GM04504 (cell line): ENCODE data around the gene WLS.
"Not testable (repeated sequence)": the region's sequence is repeated elsewhere in the genome, so short reads cannot be mapped to it uniquely, and the experiment has no call there.

Experiments
- DNase-seq: peaks from one replicate; pipeline ENCODE4 v3.0.0-alpha.2; 2012; ENCODE audit warnings: low read depth

Gene WLS

DNA sequence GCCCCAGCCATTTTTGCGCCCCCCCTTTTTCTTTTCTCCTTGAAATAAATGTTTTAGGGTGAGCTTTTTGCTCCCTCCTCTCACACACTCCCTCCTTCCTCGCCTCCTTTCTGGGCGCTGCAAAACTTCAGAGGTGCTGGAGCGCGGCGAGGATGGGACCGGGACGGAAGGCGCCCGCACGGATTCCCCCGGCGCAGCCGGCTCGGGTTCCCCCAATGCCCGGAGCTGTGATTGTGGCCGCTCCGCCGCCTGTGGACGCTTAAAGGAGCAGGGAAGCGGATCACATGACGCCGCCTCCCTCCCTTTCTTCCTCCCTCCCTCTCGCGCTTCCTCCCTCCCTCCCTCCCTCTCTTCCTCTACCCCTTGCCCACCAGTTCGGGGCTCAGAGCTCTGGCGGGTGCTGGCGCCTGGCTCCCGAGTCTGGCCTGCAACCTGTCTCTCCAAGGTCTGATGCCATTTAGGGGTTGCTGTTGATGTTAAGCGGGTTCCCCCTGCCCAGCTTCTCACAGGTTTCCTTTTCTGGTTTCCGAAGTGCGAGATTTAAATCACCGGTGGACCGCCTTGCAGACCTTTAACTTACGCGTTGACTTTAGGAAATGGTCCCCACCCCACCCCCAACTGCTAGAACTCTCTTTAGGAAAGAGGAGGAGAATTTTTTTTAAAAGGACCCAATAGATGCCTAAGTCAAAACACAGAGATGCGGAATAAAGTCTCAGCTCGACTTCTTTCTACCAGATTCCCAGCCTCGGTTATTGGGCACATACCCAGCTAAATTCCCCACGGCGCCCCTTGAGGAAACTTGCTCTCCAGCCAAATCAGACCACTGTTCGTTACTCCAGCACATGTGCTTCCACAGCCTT is at the start of gene WLS:
Gene WLS (minus strand): TSS at position 235 of the 860 bp plus-strand sequence. CDS start 224 bp downstream, at position 11.
- DNase-seq, result no peak

DNA sequence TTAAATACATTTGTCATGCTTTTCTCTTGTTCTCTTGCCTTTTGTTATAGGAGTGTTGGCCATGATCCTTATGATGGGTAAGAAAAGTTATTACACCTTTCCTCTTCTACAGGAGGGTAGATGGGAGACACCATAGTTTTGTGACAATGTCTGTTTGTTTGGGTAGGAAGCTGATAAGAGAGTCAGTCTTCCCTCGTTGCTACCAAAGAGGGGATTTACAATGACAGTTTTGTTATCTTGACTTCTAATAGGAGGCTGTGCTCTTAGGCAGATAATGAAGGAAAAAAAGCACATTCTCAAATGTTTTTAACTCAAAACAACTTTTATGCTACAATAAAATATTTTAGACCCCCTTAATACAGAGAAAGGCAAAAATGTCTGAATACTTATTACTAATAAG is 48.0 kb upstream of the WLS start:
- DNase-seq, result no peak

DNA sequence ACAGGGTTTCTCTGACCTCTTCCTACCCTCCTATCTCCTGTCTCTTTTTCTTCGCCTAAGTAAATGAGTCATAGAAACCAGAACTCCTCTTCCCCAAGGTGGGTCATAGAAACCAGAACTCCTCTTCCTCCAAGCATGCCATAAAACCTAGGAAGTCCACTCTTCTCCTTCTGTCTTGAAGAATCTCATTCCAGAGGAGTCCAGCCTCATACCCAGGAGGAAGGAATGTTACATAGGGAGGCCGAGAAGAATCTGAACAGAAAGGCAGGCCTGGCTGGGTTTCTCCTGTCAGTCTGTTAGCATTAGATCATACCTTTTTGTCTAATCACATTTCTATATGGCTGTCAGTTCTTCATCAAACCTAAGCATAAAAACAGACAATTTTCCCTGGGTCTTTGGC is 47.5 kb upstream of the WLS start:
- DNase-seq, result no peak

DNA sequence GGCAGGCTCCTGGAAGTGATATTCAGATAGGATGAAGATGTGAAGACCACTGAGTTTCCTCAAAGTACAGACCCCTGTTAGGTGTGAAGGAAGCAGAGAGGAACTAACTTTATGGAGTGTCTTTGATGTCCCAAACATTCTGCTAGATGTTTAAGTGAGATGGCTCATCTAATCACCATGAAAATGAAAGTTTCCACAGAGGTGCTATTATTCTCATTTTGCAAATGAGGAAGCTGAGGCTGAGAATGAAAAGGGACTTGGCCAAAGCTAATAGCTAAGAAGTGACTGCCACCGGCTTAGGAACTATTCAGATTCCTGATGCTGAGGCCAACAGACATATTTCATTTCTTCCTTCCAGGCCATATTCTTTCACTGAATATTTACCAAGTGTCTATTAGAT is 45.9 kb upstream of the WLS start:
- no peak for DNase-seq

DNA sequence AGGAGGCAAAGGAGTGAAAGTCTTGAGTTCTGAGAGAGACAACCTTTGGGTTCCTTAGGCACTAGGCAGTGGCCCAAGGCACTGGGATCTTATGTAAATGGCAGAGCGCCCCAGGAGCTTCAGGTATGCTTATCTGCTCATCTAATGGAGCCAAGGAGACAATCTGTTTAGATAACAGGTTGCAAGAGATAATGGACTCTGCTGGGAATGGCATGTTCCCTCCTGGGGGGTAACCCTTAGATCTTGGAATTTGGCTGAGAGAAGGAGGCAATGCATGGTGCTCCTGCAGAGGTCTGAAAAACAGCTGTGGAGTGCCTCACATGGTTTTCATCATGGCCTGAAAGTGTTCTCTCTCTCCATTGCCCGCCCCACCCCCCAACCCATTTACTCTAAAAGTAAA is 44.1 kb upstream of the WLS start:
- DNase-seq, result no peak

DNA sequence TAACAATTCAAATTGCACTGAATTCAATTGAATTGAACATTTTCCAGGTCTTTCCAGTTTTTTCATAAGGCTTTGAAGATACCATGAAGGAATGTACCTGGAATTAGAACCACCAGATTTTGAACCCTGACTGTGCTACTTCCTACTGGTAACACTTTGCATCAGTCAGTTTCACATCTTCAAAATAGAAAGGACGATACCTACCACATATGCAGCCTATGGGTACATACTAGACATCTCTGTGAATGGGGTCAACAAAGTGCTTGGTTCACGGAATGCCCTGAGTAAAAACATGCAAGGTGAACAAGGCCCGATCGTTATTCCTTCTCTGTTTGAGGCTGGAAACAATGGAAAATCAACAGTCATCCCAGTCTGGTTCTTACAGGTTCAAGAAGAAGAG is 41.2 kb upstream of the WLS start:
- no peak for DNase-seq

DNA sequence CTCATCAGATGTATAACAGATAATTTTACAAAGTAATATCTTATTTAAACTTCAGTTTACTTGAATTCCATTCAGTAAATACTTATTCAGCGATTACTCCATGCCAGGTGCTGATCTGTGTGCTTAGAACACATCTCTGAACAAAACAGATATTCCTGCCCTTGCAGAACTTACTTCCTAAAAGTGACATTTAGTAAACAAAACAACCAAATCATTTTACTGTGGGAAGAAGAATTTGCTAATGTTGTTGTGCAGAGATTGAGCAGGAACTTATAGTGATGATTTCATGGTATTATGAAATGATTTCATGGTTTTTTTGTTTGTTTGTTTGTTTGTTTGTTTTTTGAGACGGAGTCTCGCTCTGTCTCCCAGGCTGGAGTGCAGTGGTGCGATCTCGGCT is 39.3 kb upstream of the WLS start:
- no peak for DNase-seq

DNA sequence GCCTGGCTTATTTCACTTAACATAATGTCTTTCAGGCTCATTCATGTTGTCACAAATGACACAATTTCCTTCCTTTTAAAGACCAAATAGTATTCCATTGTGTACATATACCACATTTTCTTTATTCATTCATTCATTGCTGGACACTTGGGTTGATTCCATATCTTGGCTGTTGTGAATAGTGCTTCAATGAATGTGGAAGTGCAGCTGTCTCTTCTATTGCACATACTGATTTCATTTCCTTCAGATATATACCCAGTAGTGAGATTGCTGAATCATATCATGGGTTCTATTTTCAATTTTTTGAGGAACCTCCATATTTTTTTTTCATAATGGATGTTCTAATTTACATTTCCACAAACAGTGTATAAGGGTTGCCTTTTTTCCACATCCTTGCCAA is 38.6 kb upstream of the WLS start:
- no peak for DNase-seq

DNA sequence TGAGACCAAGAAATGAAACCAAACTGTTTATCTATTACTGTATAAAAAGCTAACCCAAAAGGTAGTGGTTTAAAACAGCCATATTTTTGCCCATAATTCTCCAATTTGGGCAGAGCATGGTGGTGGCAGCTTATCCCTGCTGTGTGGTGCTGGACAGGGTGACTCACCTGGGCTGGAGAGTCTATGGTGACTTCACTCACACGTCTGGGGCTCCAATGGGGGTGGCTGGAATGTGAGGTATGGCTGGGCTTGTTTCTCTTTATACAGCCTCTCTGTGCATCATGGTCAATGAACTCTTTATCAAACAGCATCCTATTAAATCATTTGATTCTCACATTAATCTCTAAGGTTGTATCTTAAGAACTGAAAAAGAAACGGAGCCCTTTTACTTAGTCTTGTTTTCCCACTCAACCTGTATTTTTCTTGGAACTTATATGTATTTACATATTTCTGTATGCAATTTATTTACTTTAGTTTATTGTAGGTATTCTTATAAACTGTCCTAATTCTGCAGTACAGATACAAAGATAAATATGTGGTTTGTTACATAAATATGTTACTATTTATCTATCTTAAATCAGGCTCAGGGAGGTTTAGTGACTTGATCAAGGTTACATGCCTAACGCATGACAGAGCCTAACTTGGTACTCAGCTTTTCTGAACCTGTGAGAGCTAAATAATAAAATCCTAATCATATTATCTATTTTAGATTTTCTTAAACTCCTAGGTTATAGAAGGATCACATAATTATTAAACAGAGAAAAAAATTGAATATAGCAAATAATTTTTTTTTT is 37.5 kb upstream of the WLS start:
- peak; percentile 1 for DNase-seq

DNA sequence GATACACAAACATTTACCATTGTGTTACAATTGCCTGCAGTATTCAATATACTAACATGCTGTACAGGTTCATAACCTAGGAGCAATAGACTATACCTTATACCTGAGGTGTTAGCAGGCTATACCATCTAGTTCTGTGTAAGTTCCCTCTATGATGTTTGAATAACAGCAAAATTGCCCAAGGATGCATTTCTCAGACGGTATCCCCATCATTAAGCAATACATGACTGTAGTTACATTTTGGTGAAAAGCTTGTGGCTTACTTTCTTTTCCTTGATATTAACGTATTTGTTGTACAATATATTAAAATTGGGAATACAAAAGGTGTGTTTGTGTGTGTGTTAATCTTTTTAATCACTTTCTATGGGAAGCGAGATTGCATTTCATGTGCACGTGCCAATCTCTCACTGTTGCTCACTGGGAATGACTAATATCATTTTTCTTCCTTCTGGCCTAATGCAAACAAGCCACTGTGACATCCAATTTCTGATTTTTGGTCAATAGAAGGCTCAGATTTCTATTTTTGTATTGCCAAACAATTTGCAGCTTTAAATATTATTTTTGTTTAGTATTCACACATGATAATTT is 36.7 kb upstream of the WLS start:
- no peak for DNase-seq

DNA sequence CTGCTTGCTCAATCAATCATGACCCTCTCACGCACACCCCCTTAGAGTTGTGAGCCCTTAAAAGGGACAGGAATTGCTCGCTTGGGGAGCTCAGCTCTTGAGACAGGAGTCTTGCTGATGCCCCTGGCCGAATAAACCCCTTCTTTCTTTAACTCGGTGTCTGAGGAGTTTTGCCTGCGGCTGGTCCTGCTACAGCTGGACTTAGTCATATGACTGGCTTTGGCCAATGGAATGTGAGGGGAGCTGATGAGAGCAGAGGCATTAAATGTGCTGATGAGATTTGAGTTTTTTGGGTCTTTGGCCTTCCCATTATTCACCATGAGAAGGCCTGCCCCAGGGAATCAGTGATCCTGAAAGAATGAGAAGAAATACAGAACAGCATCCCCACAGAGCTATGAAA is 24.5 kb upstream of the WLS start:
- DNase-seq, result not testable (repeated sequence)

DNA sequence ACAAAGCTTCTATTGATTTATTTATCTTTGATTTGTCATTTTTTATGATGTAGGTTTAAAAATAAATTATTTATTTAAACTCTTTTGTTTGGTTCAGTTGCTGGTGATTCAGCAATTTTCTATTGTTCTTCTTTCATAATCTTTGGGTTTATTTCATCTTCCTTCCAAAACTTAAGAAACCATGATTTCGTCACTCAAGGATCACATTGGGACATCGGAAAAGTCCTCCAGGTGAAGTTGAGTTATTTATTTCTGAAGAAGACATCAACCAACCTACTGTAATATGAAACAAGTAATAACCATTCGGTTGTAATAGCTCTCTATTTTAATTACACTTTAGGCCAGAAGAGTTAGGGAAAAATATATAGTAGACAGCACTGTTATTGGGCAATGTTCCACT is 23.0 kb upstream of the WLS start:
- DNase-seq, result no peak

DNA sequence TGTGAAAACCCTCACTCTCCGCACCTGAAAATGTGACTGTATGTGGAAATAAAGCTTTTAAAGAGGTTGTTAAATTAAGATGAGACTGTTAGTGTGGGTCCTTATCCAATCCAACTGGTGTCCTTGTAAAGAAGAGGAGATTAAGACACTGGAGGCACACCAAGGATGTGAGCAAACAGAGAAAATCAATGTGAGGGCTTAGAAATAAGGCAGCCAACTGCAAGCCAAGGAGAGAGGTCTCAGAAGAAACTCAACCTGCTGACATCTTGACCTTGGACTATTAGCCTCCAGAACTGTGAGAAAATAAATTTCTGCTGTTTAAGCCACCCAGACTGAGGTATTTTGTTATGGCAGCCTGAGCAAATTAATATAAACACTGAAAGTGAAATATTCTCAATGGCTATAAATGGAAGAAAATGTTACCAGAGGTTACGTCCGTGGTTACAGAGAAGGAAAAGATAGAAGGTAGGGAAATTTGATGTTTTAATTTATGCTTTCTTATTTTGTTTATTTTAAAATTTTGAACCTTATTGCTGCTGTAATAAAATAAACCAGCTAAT is 22.4 kb upstream of the WLS start:
- no peak for DNase-seq

DNA sequence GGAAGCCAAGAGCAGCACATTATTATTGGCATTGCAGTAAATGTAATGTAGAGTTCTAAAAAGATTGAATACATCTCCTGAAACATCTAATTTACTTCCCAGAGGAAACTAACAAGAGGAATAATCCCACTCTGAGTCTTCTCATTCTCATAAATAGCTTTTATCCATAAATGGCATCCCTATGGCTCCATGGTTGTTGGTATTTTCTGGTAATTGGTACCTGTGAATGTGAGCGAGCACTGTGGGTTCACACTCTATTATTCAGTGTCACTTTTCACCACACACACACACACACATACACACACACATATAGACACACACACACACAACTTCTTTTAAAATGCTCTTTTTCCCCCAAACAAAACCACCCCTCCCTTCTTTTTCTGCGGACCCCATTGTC is 4.7 kb upstream of the WLS start:
- no peak for DNase-seq

DNA sequence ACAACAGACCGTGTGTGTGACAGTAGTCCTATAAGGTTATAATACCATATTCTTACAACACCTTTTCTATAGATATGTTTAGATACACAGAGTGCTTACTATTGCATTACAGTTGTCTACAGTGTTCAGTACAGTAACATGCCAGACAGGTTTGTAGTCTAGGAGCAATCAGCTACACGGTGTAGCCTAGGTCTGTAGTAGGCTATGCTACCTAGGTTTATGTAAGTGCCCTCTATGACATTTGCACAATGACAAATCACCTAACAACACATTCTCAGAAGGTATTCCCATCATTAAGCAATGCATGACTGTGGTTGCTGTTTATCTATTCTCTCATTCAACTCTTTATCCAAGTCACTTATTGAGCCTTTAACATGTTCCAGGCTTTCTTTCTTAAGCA is 1.8 kb upstream of the WLS start:
- DNase-seq, result no peak

DNA sequence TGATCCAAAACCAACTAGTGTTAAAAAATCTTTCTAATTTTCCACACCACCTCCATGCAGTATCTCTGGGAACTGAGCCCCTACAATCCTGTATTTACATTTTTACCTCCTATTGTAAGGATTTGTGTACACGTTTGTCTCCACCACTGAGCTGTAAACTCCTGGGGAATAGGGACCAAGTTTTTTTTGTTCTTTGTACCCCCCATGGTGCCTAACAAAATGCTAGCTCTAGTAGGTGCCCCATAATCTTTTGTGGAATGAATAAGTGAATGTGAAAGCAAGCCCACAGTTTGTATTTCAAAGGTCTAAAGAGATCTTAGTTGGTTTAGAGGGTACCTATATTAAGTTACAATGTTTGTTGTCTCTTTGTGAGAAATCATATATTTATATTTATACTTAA is 879 bp upstream of the WLS start:
- no peak for DNase-seq

DNA sequence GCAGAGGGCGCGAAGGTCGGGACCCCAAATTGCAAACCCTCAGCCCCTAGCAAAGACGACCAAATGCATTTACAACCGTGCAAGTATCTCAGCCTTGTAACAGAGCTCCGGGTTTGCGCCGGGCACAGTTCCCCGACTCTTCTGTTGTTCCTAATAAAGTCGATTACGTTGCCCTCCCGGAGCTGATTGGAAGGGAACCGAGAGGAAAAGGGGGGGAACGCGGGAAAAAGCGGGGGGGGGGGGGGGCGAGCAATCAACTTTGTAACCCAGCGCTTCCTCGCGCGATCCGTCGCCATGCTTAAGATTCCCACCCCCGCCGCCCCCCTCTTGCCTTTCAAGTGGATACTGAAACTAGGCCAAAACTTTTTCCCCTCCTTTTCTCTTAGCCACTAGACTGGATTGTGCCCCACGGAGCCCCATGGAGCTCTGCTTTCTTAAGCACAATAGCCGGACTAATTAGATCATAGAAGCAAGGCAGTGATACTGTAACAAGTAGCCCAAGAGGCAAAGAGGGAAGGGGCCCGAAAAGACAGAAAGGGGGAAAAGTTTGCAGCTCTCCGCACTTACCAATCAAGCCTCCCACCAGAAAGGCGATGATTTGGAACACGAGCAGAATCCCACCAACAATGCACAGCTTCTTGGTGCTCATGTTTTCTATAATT is 565 bp downstream of the WLS start:
- no peak for DNase-seq

DNA sequence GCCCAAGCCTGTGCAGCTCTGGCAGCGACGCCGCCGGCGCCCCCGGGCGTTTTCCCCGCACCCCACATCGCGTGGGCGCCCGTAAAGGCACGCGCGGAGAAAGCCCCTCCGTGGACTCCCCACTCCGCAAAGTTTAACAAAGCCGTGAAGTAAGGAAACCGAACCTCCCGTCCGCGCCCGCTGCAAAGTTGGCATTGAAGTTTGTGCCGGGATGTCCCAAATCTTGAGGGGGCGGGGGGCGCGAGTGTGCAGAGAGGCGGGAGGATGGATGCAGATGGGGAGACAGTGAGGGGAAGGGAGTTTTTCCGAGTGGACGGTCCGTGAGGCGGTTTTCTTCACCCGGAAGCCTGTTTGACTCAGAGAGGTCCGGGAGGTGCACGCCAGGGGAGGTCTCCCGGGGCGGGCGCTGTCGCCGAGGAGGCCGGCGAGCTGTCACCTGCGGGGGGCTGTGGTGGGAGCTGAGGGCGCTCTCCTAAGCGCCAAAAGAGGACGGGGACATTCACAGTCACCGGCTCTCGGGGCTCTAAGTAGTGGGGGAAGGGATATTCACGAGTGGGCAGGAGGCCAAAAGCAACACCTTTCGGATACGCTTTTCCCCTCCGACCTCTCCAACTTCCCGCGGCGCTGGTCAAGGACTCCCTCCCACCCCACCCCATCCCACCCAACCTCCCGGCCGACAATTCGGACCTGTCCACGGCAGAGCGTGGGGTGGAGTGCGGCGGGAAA is 1.3 kb downstream of the WLS start:
- no peak for DNase-seq

DNA sequence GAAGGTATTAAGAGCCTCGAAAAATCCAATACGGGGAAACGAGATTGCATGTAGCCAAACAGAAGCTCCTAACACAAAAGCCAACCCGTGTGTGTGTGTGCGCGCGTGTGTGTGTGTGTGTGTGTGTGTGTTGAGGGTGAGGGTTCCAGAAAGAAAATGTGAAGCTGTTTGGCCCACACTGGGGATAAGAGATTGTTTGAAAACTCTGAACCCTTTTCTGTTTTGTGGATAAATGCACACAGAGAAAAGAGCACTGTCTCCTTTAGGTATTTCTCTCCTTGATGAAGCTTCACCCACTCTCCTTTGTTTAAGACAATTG is 1.9 kb downstream of the WLS start:
- no peak for DNase-seq

DNA sequence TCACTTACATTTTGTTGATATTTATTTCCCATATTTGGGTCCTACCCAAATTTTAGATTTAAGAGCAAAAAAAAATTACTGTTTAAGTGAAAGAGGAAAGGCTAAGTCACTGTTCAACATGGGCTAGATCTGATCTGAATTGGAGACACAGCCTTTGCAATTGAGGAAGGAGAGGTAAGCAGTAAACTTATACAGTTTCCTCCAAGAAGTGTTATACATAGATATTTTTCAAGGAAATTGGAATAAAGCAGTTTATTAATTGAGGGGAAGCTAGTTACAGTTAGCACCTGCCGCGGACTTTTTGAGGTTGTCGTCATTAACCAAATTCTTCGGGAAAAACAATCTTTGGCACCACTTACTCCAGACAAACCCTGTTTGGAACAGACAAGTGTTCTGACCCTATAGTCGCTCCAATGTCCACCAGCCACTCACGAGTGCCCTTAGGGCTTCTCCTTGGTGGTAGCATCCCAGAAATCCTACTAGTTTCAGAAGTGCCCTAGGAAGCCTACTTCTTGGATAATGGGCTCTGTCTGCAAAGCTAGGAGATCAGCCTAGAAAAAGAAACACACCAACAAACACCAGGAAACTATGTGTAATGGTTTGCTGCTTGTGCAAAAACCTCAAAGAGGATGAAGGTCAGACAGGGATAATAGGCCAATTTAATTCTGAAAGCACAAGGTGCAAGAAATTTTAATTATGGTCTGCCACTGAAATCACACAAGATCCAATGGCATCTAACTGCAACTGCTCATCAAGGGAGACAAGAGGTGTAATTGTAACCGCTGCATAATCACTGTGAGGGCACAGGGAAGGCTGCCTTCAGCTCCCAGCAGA is 2.5 kb downstream of the WLS start:
- no peak for DNase-seq

DNA sequence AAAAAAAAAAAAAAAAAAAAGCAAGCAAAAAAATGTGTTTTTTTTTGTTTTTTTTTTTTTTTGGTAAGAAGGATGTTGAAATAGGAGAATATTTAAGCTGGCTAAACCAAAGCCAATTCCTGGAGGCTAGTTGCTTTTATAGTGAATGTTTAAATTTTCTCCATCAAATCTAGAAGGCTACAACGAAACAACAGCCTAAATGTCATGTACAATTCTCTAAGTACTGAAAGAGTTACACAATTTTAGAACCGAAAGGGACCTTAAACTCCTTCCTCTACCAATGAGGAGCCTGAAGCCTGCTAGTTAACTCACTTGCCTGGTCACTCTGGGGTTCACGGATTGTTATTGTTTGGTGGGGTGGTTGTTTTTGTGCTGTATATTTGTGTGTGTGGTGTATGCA is 3.5 kb downstream of the WLS start:
- no peak for DNase-seq
